ENCODE data around the gene NUP155. TPM values are rescaled to one million over a fixed set of nuclear protein-coding genes. Genes with fewer than 3 reads are reported as not detected.

Gene NUP155
- total RNA-seq, 3 donors from 2014 or later (not counting 1 experiment from before 2014, with no cell fraction given), result 21.1 to 29.0 (median 27.9) TPM

- no peaks in the 10 kb centered on the region for H3K27me3 ChIP-seq (ENCODE audit: control insufficient read depth, insufficient read depth, low read length)
- Mint-ChIP-seq H3K36me3 (no peaks in the 10 kb centered on the region), H3K27me3 (ENCODE audit: low read depth in 2 of 2) (no peaks in the 10 kb centered on the region), H3K4me1 (peaks cover 5 to 15% of the 10 kb centered on the region in 2 donors), H3K27ac (peak overlapping the region in 1 of 2 donors; percentile 16), H3K4me3 (peak overlapping the region; percentile 88), H3K9me3 (no peaks in the 10 kb centered on the region)
- WGBS (ENCODE audit: insufficient coverage), result 100% methylated on average over 1 of the region's 1 CpG
- no peak for ATAC-seq
- no peak for DNase-seq
- no peaks in the 10 kb centered on the region for H3K9me3 ChIP-seq (ENCODE audit: control insufficient read depth, insufficient read depth, low read length)
- H3K27ac ChIP-seq (ENCODE audit: low read length), result no peak overlapping the region
- TF ChIP-seq, protein P1, sequence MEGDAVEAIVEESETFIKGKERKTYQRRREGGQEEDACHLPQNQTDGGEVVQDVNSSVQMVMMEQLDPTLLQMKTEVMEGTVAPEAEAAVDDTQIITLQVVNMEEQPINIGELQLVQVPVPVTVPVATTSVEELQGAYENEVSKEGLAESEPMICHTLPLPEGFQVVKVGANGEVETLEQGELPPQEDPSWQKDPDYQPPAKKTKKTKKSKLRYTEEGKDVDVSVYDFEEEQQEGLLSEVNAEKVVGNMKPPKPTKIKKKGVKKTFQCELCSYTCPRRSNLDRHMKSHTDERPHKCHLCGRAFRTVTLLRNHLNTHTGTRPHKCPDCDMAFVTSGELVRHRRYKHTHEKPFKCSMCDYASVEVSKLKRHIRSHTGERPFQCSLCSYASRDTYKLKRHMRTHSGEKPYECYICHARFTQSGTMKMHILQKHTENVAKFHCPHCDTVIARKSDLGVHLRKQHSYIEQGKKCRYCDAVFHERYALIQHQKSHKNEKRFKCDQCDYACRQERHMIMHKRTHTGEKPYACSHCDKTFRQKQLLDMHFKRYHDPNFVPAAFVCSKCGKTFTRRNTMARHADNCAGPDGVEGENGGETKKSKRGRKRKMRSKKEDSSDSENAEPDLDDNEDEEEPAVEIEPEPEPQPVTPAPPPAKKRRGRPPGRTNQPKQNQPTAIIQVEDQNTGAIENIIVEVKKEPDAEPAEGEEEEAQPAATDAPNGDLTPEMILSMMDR (IDR thresholded peaks at IDR 0.05), result no peak
- no peak overlapping the region for H3K4me3 ChIP-seq (ENCODE audit: low read length)
- H3K36me3 ChIP-seq (ENCODE audit: control insufficient read depth, insufficient read depth, low read length), result no peaks in the 10 kb centered on the region
- peaks cover 16% of the 10 kb centered on the region for H3K4me1 ChIP-seq (ENCODE audit: control insufficient read depth, insufficient read depth, low read length)
- intact Hi-C loops (cut with micrococcal nuclease), result no loop called here
These were observed 123.9 kb downstream of the NUP155 start for GRCh38 chr5:37247036-37247435.

Other genes starting within 250 kb of the NUP155 start
- 10 to 100 TPM; 19.3 to 24.7 (median 19.4) TPM for gene CPLANE1, start 121.7 kb downstream of the NUP155 start, total RNA-seq
- 10 to 100 TPM; 36.3 to 47.0 (median 41.3) TPM for gene WDR70, start 8.2 kb upstream of the NUP155 start, total RNA-seq

Measured in natural killer cell (primary cell).